GM10248 (cell line): ENCODE data around the gene RNF223.
"Not testable (repeated sequence)": the region's sequence is repeated elsewhere in the genome, so short reads cannot be mapped to it uniquely, and the experiment has no call there.

Source experiments
- CTCF ChIA-PET: fragments of 300-600 bp; sonication (Branson Sonifier 250); formaldehyde crosslinking; extraction: SDS; loops from one replicate; lab custom pipeline; 2021; ENCODE audit warnings: antibody characterized with exemption; lab: Yijun Ruan, JAX
- POLR2A ChIA-PET: fragments of 350-650 bp; sonication (Branson Sonifier 250); formaldehyde crosslinking; extraction: SDS; loops from one replicate; lab custom pipeline; 2020; ENCODE audit warnings: antibody characterized with exemption; lab: Yijun Ruan, JAX
- DNase-seq: peaks from one replicate; pipeline ENCODE4 v3.0.0; 2012; ENCODE audit errors: extremely low spot score
- CTCF ChIP-seq: IDR thresholded peaks from 2 replicates; pipeline ENCODE4 v1.5.1; 2012; ENCODE audit warnings: mild to moderate bottlenecking, low read depth; ENCODE audit errors: extremely low read depth, missing control alignments, control extremely low read depth

The RNF223 gene

GRCh38 chr1:1080951-1081310, 6.8 kb upstream of the RNF223 start:
- CTCF ChIA-PET: no interaction called here
- TF ChIP-seq CTCF: no peak
- DNase-seq: no peak
- POLR2A ChIA-PET: no interaction called here

GRCh38 chr1:1080122-1080757, 6.1 kb upstream of the RNF223 start:
- TF ChIP-seq CTCF: no peak
- CTCF ChIA-PET: interaction anchor here (0.9 to 1.1 kb wide), 2 partner anchors 17 to 21 kb away, joined by 3 read pairs; no protein-coding TSS in a partner anchor
- POLR2A ChIA-PET: no interaction called here
- DNase-seq: peak; percentile 77

GRCh38 chr1:1079408-1080121, 5.5 kb upstream of the RNF223 start:
- no peak for TF ChIP-seq CTCF
- peak; percentile 77 for DNase-seq
- ChIA-PET POLR2A (no interaction called here), CTCF (interaction anchor here (0.7 to 1.1 kb wide), 3 partner anchors 16 to 22 kb away, joined by 3 read pairs; no protein-coding TSS in a partner anchor)

GRCh38 chr1:1077396-1077795, 3.3 kb upstream of the RNF223 start:
- CTCF ChIA-PET: not testable (repeated sequence)

GRCh38 chr1:1075148-1075935, 1.2 kb upstream of the RNF223 start:
- no peak for TF ChIP-seq CTCF
- ChIA-PET POLR2A (no interaction called here), CTCF (interaction anchor here (1.3 to 2.0 kb wide), 4 partner anchors 11 to 216 kb away, joined by 3 to 5 read pairs (median 4); no protein-coding TSS in a partner anchor)
- DNase-seq: no peak

More at GRCh38 chr1:1077396-1077795, 3.3 kb upstream of the RNF223 start:
- POLR2A ChIA-PET, DNase-seq: not testable (repeated sequence)

GRCh38 chr1:1074631-1075147, 583 bp upstream of the RNF223 start:
- CTCF ChIA-PET: interaction anchor here (1.3 to 2.0 kb wide), 4 partner anchors 11 to 217 kb away, joined by 3 to 5 read pairs (median 4); no protein-coding TSS in a partner anchor

More at GRCh38 chr1:1074631-1075147, 583 bp upstream of the RNF223 start:
- POLR2A ChIA-PET: no interaction called here
- no peak for TF ChIP-seq CTCF
- DNase-seq: no peak
